Left kidney (tissue), 2 donors: ENCODE data around the gene VPS37C. TPM values are rescaled to one million over a fixed set of nuclear protein-coding genes. Genes with fewer than 3 reads are reported as not detected.

Experiments used
- DNase-seq: peaks from one replicate; pipeline ENCODE4 v3.0.0-alpha.2; 2013
- polyA plus RNA-seq: library from polyadenylated mRNA; unstranded; fragments of 120-200 nt; gene quantifications from one replicate; pipeline ENCODE4 v1.2.1, GENCODE V29; 2013; ENCODE audit not compliant: insufficient read length

The VPS37C gene
- polyA plus RNA-seq, 1 donor, result 16.7 TPM

GRCh38 chr11:61155312-61155711 is 5.9 kb downstream of the VPS37C start:
- no peak for DNase-seq

GRCh38 chr11:61154528-61154927 is 6.7 kb downstream of the VPS37C start:
- DNase-seq, result no peak

GRCh38 chr11:61153593-61154095 is 7.6 kb downstream of the VPS37C start:
- DNase-seq, result no peak

DNA sequence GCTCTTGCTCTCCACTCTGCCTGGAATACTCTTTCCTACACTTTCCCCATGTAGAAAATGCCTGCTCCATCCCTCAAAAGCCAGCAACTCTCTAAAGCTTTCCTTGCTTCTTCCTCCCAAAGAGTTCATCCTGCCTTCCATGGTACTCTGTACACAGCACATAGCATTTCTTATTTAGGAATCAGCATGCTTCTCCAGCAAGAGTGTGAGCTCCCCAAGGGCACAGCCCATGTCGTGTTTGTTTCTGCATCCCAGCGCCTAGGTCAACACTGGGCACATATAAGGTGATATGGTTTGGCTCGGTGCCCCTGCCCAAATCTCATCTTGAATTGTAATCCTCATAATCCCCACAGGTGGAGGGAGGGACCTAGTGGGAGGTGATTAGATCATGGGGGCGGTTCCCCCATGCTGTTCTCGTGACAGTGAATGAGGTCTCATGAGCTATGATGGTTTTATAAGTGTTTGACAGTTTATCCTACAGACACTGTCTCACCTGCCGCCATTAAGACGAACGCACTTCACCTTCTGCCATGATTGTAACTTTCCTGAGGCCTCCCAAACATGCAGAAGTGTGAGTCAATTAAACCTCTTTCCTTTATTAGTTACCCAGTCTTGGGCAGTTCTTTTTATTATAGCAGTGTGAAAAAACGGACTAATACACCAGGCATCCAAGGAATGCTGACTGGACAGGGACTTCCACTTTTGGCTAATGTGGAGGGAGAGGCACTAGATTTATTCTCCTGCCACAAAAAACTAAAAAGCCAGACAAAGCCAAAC is 8.2 kb downstream of the VPS37C start:
- DNase-seq, result no peak

DNA sequence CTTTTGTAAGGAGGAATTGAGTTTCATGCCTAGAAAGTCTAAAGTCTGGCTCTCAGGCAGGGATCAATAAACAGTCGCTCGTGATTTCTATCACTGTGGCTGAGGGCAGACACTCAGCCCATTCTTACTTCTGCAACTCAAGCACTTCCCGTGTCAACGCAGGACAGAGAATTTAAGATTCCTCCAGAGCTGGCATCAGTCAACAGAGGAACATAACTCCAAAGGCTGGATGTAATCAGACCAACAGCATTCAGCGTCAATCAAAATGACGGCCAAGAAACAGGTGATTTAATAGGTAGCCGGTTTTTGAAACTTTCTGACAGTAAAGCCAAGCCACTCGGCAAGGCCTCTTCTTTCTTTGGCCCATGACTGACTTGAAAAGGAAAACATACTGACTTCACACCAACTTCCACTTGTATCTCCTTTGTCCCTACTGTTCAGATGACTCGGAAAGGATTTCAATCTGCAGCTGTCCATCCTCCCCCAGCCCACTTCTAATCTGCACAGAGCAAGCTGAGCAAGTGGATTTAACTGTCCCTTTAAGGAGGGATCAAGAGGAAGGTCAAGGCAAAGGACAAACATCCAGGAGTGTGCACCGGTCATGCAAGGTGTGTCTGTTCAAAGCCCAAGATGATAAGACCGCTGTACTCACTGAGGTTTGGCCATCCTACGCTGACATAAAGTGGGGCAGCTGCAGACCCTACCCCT is 9.5 kb downstream of the VPS37C start:
- DNase-seq, result no peak

DNA sequence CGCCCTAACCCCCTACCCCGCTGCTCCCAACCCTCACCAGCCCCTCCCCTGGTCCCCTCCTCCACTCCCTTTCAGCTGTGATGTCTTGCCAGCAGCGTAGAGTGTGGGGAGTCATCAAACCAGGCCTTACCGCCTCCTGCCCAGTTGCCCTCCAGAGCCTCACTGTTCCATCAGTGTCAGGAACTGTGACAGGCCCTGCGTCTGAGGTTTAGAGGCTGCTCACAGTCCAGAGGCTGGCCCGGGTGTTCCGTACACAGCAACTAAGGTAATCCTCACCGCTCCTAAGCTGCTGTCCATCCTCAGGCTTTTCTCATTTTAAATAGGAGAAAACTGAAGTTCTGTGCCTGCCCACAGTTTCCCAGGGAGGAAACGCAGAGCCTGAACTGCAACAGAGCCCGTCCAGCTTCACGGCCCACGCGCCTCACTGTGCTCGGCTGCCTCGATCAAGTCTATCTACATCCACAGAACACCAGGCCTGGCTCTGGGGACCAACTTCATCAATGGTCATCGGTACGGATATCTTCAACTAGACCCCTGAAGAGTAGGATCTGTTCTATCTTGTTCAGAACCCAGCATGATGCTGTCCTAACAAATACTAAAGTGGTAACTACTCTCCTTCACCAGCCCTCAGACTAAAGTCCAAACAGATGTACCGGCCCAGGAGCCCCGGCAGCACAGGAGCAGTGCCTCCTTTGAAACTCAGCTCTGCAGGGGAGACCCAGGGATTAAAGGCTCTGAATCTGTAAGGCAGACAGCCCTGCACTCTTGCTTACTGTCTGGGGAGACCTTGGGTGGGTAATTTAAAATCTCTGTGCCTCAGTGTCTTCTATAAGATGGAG is 10.3 kb downstream of the VPS37C start:
- DNase-seq, result no peak

GRCh38 chr11:61149624-61150615 is 11.3 kb downstream of the VPS37C start:
- no peak for DNase-seq

DNA sequence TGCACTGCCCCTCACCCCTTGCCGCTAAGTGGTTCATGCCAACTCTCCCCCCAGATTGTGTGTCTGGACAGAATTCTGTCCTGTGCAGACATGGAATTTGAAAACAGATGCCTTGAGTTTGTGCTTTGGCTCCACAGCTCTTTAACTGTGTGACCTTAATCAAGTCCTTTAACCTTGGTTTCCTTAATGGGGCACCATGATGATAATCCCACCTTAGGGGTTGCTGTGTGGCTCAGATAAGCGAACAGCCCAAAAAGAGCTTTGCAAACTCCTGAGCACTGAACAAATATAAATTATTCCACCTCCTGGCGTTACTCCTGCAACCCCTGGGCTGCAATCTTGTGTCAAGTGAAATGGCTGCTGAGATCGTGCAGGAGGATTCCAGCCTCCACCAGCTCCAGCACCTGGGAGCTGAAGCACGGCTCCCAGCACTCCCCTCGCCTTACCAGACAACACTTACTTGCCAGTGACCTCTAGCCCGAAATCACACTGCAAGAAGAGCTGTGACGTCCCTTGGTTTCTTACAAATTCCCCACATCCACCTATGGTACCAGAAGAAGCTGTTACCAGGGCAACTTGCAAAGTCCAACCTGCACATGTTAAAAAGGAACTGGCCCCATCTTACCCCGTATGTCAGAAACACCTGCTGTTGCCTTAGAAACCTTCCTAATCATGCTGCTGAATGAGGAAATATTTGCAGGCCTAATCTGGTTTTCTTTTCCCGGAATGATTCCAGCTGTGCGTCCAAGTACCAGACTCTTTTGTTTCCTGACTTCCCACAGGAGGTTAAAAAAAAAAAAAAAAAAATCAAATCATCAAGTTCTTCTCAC is 13.2 kb downstream of the VPS37C start:
- DNase-seq, result no peak

DNA sequence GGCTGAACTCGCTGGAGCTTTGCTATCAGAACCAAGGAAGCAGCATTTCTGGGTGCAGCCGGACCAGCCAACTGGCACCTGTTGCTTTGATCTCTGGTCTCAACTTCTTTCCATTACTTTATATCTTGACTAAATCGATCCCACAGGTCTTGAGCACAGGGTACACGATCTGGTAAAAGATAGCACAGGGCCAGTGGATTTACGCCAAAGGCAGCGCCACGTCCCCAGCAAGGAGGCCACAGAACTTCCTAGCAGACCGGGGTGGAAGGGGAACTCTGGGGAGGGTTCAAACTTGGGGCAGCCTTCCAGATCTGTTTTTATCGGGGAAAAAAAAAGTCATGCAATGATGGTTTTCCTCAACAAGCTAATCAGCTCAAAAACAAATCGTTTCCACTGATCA is 14.0 kb downstream of the VPS37C start:
- no peak for DNase-seq

- DNase-seq, result no peak
Measured at GRCh38 chr11:61146416-61146815, 14.8 kb downstream of the VPS37C start.

DNA sequence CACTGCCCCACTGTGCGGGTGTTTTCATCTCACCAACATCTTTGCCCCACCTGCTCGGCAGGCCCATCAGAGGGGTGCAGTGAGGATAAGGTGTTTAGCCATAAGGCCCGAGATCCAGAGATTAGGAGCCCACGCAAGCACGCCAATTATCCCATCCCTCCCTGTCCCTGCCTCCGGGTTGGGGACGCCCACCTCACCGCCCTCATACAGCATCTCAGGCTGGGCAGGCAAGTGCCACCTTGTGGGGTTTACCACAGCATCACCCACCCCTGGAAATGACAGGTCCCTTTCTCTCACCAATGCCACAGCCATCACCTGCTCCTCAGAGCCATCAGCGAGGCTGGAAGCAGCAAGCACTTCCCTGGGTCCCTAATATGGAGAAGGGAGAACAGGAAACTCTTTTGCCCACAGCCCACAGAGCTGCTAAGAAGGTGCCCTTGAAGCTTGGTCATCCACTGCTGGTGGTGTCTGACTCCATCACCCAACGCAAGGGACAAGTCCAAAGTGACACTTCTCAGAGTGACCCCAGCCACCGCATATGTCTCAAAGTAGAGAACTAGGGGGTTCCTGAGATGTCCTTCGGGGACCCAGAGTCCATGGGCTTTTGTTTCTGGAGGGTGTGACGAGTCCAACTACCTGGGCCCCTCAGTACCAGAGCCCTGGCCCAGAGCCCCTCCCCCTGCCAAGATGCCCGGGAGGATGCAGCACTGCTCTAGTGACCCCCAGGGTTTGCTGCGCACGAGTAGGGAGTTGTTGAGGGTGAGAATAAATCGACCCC is 15.8 kb downstream of the VPS37C start:
- DNase-seq, result no peak

GRCh38 chr11:61144511-61145179 is 16.6 kb downstream of the VPS37C start:
- no peak for DNase-seq

DNA sequence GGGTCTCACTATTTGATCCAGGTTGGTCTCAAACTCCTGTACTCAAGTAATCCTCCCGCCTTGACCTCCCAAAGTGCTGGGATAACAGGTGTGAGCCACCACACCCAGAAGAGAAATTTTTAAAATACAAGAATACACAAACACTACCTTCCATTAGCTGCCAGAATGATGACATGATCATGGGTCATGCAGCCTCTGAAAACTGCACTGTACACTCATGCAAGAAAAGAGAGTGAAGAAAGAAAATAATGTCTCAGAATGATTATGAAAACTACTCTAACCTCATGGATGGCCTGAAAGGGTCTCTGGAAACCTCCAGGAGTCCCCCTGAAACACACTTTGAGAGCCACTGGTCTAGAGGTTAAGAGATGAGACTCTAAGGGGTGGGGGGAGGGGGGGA is 18.8 kb downstream of the VPS37C start:
- no peak for DNase-seq

DNA sequence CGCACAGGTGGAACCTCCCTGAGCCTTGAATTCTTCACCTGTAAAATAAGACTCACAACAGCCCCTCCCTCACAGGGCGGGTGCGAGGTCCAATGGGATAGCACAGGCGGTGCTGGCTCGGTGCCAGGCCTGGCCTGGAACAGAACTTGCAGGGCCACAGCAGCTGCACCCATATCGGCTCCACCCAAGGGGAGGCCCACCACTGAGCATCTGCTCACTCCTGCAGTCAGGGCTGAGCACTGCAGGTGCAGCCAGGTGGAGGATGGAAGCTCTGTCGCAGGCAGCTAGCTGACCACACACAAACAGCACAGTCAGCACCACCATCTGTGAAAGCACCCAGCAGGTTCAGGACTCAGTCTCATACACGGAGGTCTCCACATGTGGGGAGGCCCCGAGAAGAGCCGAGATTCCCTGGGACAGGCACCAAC is 19.6 kb downstream of the VPS37C start:
- DNase-seq, result no peak

GRCh38 chr11:61140416-61140815 is 20.8 kb downstream of the VPS37C start:
- DNase-seq, result no peak

DNA sequence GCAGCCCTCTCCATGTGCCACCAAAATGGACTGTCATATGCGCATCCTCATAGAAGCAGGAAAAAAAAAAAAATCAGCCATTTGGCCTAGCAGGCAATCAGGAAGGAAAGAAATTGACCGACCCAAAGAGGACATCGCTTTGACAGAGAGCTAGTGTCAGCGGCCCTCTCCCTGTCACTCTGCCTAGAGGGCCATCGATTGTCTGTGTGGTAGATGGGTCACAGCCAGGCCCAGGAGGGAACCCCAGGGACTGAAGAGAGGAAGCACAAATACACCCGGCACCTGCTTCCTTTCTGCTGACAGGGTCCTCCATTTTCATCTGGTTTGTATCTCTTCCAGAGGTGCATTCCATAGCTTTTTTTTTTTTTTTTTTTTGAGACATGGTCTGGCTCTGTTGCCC is 21.8 kb downstream of the VPS37C start:
- DNase-seq, result no peak

DNA sequence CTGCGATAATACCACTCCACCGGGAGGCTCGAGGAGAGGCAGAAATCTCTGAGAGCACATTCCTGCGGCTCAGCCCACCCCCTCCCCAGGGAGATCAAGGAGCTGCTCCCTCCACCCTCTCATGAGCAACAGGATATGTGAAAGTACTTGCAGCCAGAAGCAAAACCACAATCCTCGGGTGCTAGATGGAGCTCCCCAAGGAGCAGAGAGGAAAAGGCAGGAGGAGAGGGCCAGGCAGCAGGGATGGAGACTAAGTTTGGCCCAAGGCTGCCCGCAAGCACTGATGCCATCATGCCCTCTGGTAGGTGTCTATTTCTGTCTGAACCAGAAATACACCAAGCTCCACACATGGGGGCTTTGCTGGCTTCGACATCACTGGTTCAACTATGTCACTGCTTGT is 22.3 kb downstream of the VPS37C start:
- no peak for DNase-seq

- no peak for DNase-seq
Measured at GRCh38 chr11:61134801-61135257, 26.4 kb downstream of the VPS37C start.
